Measurements from ENCODE around the gene MXRA8.

MXRA8 gene

DNA sequence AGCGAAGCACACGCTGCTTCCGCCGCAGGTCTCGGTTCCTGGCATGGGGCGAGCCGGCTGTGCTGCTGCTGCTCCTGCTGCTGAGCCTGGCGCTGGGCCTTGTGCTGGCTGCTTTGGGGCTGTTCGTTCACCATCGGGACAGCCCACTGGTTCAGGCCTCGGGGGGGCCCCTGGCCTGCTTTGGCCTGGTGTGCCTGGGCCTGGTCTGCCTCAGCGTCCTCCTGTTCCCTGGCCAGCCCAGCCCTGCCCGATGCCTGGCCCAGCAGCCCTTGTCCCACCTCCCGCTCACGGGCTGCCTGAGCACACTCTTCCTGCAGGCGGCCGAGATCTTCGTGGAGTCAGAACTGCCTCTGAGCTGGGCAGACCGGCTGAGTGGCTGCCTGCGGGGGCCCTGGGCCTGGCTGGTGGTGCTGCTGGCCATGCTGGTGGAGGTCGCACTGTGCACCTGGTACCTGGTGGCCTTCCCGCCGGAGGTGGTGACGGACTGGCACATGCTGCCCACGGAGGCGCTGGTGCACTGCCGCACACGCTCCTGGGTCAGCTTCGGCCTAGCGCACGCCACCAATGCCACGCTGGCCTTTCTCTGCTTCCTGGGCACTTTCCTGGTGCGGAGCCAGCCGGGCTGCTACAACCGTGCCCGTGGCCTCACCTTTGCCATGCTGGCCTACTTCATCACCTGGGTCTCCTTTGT is 24.7 kb downstream of the MXRA8 start:
- DNase-seq, result no peak

DNA sequence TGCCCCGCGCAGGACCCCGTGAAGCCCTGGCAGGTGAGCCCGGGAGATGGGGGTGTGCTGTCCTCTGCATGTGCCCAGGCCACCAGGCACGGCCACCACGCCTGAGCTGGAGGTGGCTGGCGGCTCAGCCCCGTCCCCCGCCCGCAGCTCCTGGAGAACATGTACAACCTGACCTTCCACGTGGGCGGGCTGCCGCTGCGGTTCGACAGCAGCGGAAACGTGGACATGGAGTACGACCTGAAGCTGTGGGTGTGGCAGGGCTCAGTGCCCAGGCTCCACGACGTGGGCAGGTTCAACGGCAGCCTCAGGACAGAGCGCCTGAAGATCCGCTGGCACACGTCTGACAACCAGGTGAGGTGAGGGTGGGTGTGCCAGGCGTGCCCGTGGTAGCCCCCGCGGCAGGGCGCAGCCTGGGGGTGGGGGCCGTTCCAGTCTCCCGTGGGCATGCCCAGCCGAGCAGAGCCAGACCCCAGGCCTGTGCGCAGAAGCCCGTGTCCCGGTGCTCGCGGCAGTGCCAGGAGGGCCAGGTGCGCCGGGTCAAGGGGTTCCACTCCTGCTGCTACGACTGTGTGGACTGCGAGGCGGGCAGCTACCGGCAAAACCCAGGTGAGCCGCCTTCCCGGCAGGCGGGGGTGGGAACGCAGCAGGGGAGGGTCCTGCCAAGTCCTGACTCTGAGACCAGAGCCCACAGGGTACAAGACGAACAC is 25.4 kb downstream of the MXRA8 start:
- no peak for DNase-seq

DNA sequence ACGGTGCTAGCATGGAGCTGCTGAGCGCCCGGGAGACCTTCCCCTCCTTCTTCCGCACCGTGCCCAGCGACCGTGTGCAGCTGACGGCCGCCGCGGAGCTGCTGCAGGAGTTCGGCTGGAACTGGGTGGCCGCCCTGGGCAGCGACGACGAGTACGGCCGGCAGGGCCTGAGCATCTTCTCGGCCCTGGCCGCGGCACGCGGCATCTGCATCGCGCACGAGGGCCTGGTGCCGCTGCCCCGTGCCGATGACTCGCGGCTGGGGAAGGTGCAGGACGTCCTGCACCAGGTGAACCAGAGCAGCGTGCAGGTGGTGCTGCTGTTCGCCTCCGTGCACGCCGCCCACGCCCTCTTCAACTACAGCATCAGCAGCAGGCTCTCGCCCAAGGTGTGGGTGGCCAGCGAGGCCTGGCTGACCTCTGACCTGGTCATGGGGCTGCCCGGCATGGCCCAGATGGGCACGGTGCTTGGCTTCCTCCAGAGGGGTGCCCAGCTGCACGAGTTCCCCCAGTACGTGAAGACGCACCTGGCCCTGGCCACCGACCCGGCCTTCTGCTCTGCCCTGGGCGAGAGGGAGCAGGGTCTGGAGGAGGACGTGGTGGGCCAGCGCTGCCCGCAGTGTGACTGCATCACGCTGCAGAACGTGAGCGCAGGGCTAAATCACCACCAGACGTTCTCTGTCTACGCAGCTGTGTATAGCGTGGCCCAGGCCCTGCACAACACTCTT is 26.2 kb downstream of the MXRA8 start:
- DNase-seq, result no peak

- no peak for DNase-seq
Observed at GRCh38 chr1:1331068-1331965, 27.0 kb downstream of the MXRA8 start, which contains the start of gene TAS1R3. TAS1R3 (plus strand) TSS chr1:1331280; CDS start chr1:1331346, 66 bp downstream.

- no peak for DNase-seq
Observed at GRCh38 chr1:1330366-1331067, 27.8 kb downstream of the MXRA8 start.

DNA sequence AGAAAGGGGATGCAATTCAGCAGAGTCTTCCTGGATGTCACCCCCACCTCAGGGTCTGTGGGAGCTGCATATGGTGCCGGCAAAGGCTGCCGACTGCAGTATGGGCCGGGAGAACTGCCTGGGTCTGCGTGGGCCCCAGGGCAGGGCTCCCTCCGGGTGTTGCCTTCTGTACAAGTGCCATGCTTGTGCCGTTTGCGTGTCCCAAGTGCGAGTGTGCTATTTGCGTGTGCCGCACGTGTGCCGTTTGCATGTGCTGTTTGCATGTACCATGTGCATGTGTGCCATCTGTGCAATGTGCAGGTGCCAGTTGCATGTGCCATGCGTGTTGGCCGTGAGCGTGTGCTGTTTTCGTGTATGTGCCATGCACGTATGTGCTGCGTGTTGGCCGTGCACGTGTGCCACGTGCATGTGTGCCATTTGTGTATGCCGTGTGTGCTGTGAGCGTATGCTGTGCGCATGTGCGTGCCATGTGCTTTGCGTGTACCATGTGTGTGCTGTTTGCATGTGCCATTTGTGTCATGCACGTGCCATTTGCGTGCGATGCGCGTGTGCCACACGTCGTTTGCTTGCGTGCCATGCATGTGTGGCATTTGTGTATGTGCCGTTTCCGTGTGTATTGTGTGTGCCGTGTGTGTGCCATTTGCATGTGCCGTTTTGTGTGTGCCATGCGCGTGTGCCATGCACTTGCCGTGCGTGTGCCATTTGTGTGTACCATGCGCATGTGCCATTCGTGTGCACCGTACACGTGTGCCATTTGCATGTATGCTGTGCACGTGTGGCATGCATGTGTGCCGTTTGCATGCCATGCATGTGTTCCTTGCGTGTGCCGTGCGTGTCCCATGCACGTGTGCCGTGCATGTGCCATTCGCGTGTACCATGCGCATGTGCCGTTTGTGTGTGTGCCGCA is 28.8 kb downstream of the MXRA8 start:
- DNase-seq, result no peak

GRCh38 chr1:1328254-1328653 is 30.1 kb downstream of the MXRA8 start:
- no peak for DNase-seq

DNA sequence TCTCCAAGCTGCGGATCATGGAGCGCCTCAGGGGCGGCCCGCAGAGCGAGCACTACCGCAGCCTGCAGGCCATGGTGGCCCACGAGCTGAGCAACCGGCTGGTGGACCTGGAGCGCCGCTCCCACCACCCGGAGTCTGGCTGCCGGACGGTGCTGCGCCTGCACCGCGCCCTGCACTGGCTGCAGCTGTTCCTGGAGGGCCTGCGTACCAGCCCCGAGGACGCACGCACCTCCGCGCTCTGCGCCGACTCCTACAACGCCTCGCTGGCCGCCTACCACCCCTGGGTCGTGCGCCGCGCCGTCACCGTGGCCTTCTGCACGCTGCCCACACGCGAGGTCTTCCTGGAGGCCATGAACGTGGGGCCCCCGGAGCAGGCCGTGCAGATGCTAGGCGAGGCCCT is 31.1 kb downstream of the MXRA8 start:
- DNase-seq, result no peak

DNA sequence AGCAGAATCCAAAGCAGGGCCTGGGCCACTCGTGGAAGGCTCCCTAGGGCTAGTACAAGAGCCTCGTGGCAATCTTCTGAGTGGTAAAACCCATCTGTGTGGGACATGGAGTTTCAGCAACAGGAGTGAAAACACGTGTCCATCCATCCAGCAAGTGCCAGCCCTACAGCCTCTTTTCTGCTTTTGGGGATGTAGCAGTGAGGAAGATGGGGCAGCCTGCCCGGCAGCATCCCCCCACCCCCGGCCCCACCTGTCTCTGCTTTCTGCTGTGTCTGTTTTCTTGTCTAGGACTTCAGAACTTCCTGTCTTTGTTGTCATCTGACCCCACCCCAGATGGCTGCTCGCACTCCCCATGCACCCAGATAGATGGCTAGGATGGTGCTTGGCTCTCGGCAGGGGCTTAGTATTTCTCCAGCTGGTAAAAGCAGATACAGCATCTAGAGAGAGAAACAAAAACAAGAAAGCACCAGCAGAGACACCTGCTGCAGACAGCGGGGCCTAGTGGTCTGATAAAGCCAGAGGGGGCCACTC is 32.2 kb downstream of the MXRA8 start:
- no peak for DNase-seq

DNA sequence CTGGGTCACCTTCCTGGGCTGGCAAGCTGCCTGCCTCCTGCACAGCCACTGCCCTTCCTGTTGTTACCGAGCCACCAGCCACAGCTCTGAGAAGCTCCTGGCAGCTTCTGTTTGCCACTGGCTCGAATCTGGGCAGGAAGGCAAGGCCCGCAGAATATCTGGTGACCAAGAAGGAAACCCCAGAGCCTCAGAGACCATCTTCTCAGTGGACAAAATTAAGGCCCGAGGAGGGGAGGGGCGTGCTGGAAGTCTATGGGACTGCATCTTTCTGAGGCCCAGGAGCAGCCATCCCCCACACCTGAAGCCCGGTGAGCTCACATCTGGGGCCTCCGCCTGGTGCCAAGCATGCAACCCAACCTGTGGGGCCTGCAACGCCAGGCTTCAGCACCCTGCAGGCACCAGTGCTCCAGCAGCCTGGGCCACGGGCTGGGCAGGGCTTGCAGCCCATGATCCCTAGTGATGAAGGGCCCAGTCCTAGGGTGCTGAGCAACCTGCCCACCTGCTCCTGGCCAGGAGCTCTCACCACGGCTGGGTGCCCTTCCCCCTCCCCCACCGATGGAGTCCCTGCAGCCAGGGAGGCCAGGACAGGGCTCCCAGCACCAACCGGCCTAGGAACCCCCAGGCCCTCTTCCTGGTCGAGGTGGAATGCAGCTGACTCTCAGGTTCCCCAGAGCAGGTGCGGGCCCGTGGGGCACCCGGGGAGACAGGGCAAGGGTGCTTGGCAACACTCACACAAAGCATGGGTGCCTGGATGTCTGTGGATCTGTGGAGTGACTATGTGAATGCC is 32.9 kb downstream of the MXRA8 start:
- DNase-seq, result peak; percentile 23

GRCh38 chr1:1324524-1325287 is 33.6 kb downstream of the MXRA8 start, which contains the start of the genes CPTP and INTS11:
CPTP (plus strand) TSS chr1:1324802; CDS start chr1:1326911, 2,109 bp downstream.
INTS11 (minus strand) TSS chr1:1324660; CDS start chr1:1324608, 52 bp downstream.
- peak; percentile 94 for DNase-seq

GRCh38 chr1:1324084-1324523 is 34.3 kb downstream of the MXRA8 start:
- DNase-seq, result no peak

- no peak for DNase-seq
Observed at GRCh38 chr1:1322952-1323351, 35.4 kb downstream of the MXRA8 start.

GRCh38 chr1:1322418-1322817 is 35.9 kb downstream of the MXRA8 start:
- no peak for DNase-seq

GRCh38 chr1:1321477-1321876 is 36.9 kb downstream of the MXRA8 start:
- DNase-seq, result no peak

GRCh38 chr1:1320666-1321448 is 37.5 kb downstream of the MXRA8 start:
- no peak for DNase-seq

DNA sequence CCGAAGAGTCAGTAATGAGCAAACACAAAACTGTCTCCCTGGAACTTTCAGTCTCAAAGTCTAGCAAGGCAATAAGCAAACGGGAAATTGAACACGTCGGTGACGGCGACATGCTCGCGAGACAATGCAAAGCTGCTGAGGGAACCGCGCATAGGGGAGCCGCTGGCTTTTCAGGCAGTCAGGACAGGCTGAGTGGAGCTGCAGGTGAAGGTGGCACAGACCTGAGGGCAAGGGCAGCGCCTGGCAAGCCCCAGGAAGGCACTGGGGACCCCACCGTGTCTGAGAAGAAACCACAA is 38.8 kb downstream of the MXRA8 start:
- DNase-seq, result no peak

All from OCI-M1 (cell line).